A549 (cell line): Measurements from ENCODE around the gene MAST2. TPM values are rescaled to one million over a fixed set of nuclear protein-coding genes. Genes with fewer than 3 reads are reported as not detected.

ENCODE experiments used
- ATAC-seq, 2 experiments: fragments of 200-7000 bp in 1 of 2; fragments of >200 bp in 1 of 2; cut with Nextera tagmentation in 1 of 2; cut with Tn5 transposase in 1 of 2; 3 replicates each; pipeline versions ENCODE4 v1.8.0 to v1.9.1; 2018 to 2020; ENCODE audit warnings: mild to moderate bottlenecking in 1 of 2, moderate library complexity in 1 of 2
- CTCF ChIA-PET: fragments of 300-600 bp; sonication (Branson Sonifier 250); formaldehyde crosslinking; extraction: SDS; loops from one replicate; lab custom pipeline; 2021; ENCODE audit warnings: antibody characterized with exemption, inconsistent platforms; lab: Yijun Ruan, JAX
- POLR2A ChIA-PET: fragments of 350-600 bp; formaldehyde crosslinking; extraction: SDS; loops from one replicate; lab custom pipeline; 2021; ENCODE audit warnings: antibody characterized with exemption, inconsistent platforms; lab: Yijun Ruan, JAX
- DNase-seq, 2 experiments: peaks; one replicate each; pipeline versions ENCODE4 v3.0.0 to v3.0.0-alpha.2; 2011 to 2016; ENCODE audit warnings: low read depth in 1 of 2, low spot score in 1 of 2
- FAIRE-seq: peaks from 2 replicates; lab custom pipeline; 2011; peaks lifted over from hg19 to GRCh38; lab: Jason Lieb, UNC
- H3K27ac ChIP-seq, 2 experiments: fragments of >200 bp; sonication (Bioruptor Twin); formaldehyde crosslinking; 3 replicates each; pipeline ENCODE4 v1.5.1; 2016 to 2017
- H3K4me1 ChIP-seq: fragments of >200 bp; sonication (Bioruptor Twin); formaldehyde crosslinking; 3 replicates; pipeline ENCODE4 v1.6.1; 2016
- H3K4me2 ChIP-seq: fragments of >200 bp; sonication (Bioruptor Twin); formaldehyde crosslinking; 3 replicates; pipeline ENCODE4 v1.6.1; 2016
- H3K4me3 ChIP-seq: fragments of >200 bp; sonication (Bioruptor Twin); formaldehyde crosslinking; 3 replicates; pipeline ENCODE4 v1.5.1; 2016
- H3K9me3 ChIP-seq: fragments of >200 bp; sonication (Bioruptor Twin); formaldehyde crosslinking; 3 replicates; pipeline ENCODE4 v1.6.1; 2016
- CBX2 ChIP-seq: fragments of 200-600 bp; sonication (generic); IDR thresholded peaks from 2 replicates; pipeline ENCODE4 v1.6.1; 2016; ENCODE audit warnings: low read depth, mild to moderate bottlenecking, borderline replicate concordance
- CEBPB ChIP-seq, 2 experiments: fragments of >200 bp in 1 of 2; sonication (Bioruptor Twin) in 1 of 2; formaldehyde crosslinking in 1 of 2; IDR thresholded peaks; 2 replicates each; pipeline ENCODE4 v1.6.1; 2012 to 2016
- CHD2 ChIP-seq: fragments of 150-350 bp; IDR thresholded peaks from 2 replicates; pipeline ENCODE4 v1.6.1; 2014; ENCODE audit warnings: low read length; ENCODE audit not compliant: partially characterized antibody
- CHD4 ChIP-seq: fragments of 200-600 bp; sonication (generic); IDR thresholded peaks from 2 replicates; pipeline ENCODE4 v1.6.1; 2016; ENCODE audit warnings: antibody characterized with exemption, mild to moderate bottlenecking, borderline replicate concordance
- EHF ChIP-seq: fragments of 250-450 bp; sonication (Bioruptor Pico); IDR thresholded peaks from 2 replicates; pipeline ENCODE4 v1.5.0; 2020; ENCODE audit warnings: mild to moderate bottlenecking
- EP300 ChIP-seq, 2 experiments: fragments of >200 bp; sonication (Bioruptor Twin); formaldehyde crosslinking; IDR thresholded peaks; 2 replicates in 1 of 2; 3 replicates in 1 of 2; pipeline ENCODE4 v1.6.1; 2016 to 2017
- FOSL2 ChIP-seq, 2 experiments: fragments of 450-650 bp in 1 of 2; fragments of >200 bp in 1 of 2; sonication (Bioruptor Twin) in 1 of 2; formaldehyde crosslinking; IDR thresholded peaks; 2 replicates each; pipeline versions ENCODE4 v1.5.0 to v1.6.1; 2016 to 2020; ENCODE audit warnings: mild to moderate bottlenecking in 1 of 2, moderate library complexity in 1 of 2
- FOXS1 ChIP-seq: fragments of 250-450 bp; sonication (Bioruptor Pico); IDR thresholded peaks from 2 replicates; pipeline ENCODE4 v1.5.0; 2020; ENCODE audit warnings: mild to moderate bottlenecking, moderate library complexity
- GATA3 ChIP-seq: IDR thresholded peaks from 2 replicates; pipeline ENCODE4 v1.6.1; 2012; ENCODE audit warnings: borderline replicate concordance
- HOXA7 ChIP-seq: fragments of 250-450 bp; sonication (Bioruptor Pico); IDR thresholded peaks from 2 replicates; pipeline ENCODE4 v1.5.0; 2020; ENCODE audit warnings: mild to moderate bottlenecking, moderate library complexity
- KDM1A ChIP-seq: fragments of 200-600 bp; sonication (generic); IDR thresholded peaks from 2 replicates; pipeline ENCODE4 v1.6.1; 2016; ENCODE audit warnings: low read depth, mild to moderate bottlenecking
- MAFK ChIP-seq: fragments of 450-650 bp; IDR thresholded peaks from 2 replicates; pipeline ENCODE4 v1.6.1; 2014; ENCODE audit not compliant: partially characterized antibody
- MYC ChIP-seq: IDR thresholded peaks from 2 replicates; pipeline ENCODE4 v1.6.1; 2012; ENCODE audit warnings: mild to moderate bottlenecking, inconsistent platforms, low read length, improper control_type of control experiment, borderline replicate concordance
- NPAS2 ChIP-seq: fragments of 250-450 bp; sonication (Bioruptor Pico); IDR thresholded peaks from 2 replicates; pipeline ENCODE4 v1.8.0; 2022; ENCODE audit warnings: mild to moderate bottlenecking, moderate library complexity, borderline replicate concordance
- NR3C1 ChIP-seq: fragments of >200 bp; sonication (Bioruptor Twin); formaldehyde crosslinking; IDR thresholded peaks from 3 replicates; pipeline ENCODE4 v1.6.1; 2017
- RAD21 ChIP-seq, 2 experiments: fragments of >200 bp in 1 of 2; sonication (Bioruptor Twin) in 1 of 2; formaldehyde crosslinking in 1 of 2; IDR thresholded peaks in 1 of 2; conservative IDR thresholded peaks in 1 of 2; 2 replicates in 1 of 2; 3 replicates in 1 of 2; pipeline ENCODE4 v1.6.1; 2012 to 2018; ENCODE audit warnings: inconsistent platforms in 1 of 2
- RARB ChIP-seq: fragments of 250-450 bp; sonication (Bioruptor Pico); IDR thresholded peaks from 2 replicates; pipeline ENCODE4 v1.8.0; 2021; ENCODE audit warnings: mild to moderate bottlenecking, moderate library complexity
- RCOR1 ChIP-seq: fragments of 150-350 bp; IDR thresholded peaks from 2 replicates; pipeline ENCODE4 v1.6.1; 2014; ENCODE audit warnings: antibody characterized with exemption, low read length, low read depth
- RNF2 ChIP-seq: fragments of 200-600 bp; sonication (generic); IDR thresholded peaks from 2 replicates; pipeline ENCODE4 v1.6.1; 2016; ENCODE audit warnings: low read depth, mild to moderate bottlenecking, antibody characterized with exemption, moderate library complexity, borderline replicate concordance
- SREBF2 ChIP-seq: fragments of 450-650 bp; IDR thresholded peaks from 2 replicates; pipeline ENCODE4 v1.6.1; 2014; ENCODE audit warnings: mild to moderate bottlenecking, moderate library complexity
- TFCP2L1 ChIP-seq: fragments of 250-450 bp; sonication (Bioruptor Pico); IDR thresholded peaks from 2 replicates; pipeline ENCODE4 v1.5.0; 2021; ENCODE audit warnings: mild to moderate bottlenecking
- TP53 ChIP-seq: fragments of 250-450 bp; sonication (Bioruptor Pico); IDR thresholded peaks from 2 replicates; pipeline ENCODE4 v1.5.0; 2021; ENCODE audit warnings: mild to moderate bottlenecking, moderate library complexity
- ZC3H11A ChIP-seq: fragments of 450-650 bp; IDR thresholded peaks from 2 replicates; pipeline ENCODE4 v1.6.1; 2014; ENCODE audit warnings: antibody characterized with exemption, mild to moderate bottlenecking
- ZFP36 ChIP-seq: fragments of 450-650 bp; IDR thresholded peaks from 2 replicates; pipeline ENCODE4 v1.6.1; 2014; ENCODE audit warnings: borderline replicate concordance; ENCODE audit not compliant: partially characterized antibody
- WGBS: methylation state at CpG from one replicate; pipeline ENCODE4 v1.1.6; 2017; ENCODE audit errors: missing lambda C conversion rate; 5-methylcytosine and 5-hydroxymethylcytosine counted together
- polyA plus RNA-seq, 4 experiments: library from polyadenylated mRNA; depleted of rRNA in 3 of 4; stranded (reverse); fragments of >200 nt; fragmentation: RNase III in 1 of 4; extraction: RNeasy Plus Mini Kit Qiagen cat#74134 plus additional on column Dnase treatment in 1 of 4; gene quantifications; 2 replicates in 3 of 4; 3 replicates in 1 of 4; pipeline ENCODE4 v1.2.3, GENCODE V29; 2011 to 2017
- TF ChIP-seq, protein P1 (sequence below): fragments of 250-450 bp; sonication (Bioruptor Pico); IDR thresholded peaks from 2 replicates; pipeline ENCODE4 v1.5.0; 2021; ENCODE audit warnings: mild to moderate bottlenecking, moderate library complexity, borderline replicate concordance
- TF ChIP-seq, protein P2 (sequence below): fragments of 150-350 bp; IDR thresholded peaks from 2 replicates; pipeline ENCODE4 v1.6.1; 2014; ENCODE audit warnings: low read depth, mild to moderate bottlenecking, low read length
- TF ChIP-seq, protein P3 (sequence below): IDR thresholded peaks from 2 replicates; pipeline ENCODE4 v1.6.1; 2012
- TF ChIP-seq, protein P4 (sequence below): fragments of >200 bp; sonication (Bioruptor Twin); formaldehyde crosslinking; IDR thresholded peaks from 2 replicates; pipeline ENCODE4 v1.6.1; 2016
- TF ChIP-seq, protein P5 (sequence below): fragments of >200 bp; sonication (Bioruptor Twin); formaldehyde crosslinking; IDR thresholded peaks from 3 replicates; pipeline ENCODE4 v1.6.1; 2016

MAST2 gene
- polyA plus RNA-seq, 2 of the 4 experiments (the other 2 are of a cell fraction), result 19.3 to 20.5 TPM

DNA sequence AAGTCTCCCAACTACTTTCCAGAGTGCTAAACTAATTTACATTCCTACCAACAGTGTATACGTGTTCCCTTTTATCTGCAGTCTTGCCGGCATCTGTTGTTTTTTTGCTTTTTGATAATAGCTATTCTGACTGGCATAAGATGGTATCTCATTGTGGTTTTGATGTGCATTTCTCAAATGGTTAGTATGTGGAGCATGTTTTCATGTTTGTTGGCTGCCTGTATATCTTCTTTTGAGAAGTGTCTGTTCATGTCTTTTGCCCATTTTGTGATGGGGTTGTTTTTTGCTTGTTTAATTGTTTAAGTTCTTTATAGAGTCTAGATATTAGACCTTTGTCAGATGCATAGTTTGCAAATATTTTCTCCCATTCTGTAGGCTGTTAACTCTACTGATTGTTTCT, 46.6 kb downstream of the MAST2 start (continued):
- TF ChIP-seq, protein P1, sequence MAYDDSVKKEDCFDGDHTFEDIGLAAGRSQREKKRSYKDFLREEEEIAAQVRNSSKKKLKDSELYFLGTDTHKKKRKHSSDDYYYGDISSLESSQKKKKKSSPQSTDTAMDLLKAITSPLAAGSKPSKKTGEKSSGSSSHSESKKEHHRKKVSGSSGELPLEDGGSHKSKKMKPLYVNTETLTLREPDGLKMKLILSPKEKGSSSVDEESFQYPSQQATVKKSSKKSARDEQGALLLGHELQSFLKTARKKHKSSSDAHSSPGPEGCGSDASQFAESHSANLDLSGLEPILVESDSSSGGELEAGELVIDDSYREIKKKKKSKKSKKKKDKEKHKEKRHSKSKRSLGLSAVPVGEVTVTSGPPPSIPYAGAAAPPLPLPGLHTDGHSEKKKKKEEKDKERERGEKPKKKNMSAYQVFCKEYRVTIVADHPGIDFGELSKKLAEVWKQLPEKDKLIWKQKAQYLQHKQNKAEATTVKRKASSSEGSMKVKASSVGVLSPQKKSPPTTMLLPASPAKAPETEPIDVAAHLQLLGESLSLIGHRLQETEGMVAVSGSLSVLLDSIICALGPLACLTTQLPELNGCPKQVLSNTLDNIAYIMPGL (CRISPR knock-in tag), result no peak
- TF ChIP-seq GATA3, result no peak
- no peak for TF ChIP-seq FOXS1 (CRISPR knock-in tag)
- TF ChIP-seq, protein P2, sequence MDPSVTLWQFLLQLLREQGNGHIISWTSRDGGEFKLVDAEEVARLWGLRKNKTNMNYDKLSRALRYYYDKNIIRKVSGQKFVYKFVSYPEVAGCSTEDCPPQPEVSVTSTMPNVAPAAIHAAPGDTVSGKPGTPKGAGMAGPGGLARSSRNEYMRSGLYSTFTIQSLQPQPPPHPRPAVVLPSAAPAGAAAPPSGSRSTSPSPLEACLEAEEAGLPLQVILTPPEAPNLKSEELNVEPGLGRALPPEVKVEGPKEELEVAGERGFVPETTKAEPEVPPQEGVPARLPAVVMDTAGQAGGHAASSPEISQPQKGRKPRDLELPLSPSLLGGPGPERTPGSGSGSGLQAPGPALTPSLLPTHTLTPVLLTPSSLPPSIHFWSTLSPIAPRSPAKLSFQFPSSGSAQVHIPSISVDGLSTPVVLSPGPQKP, result no peak
- TF ChIP-seq FOSL2 (IDR thresholded peaks at IDR 0.05), result no peak
- TF ChIP-seq FOSL2 (CRISPR knock-in tag; IDR thresholded peaks at IDR 0.05), result no peak
- no peak for TF ChIP-seq MAFK
- no peak for TF ChIP-seq HOXA7 (CRISPR knock-in tag)
- TF ChIP-seq NR3C1, result no peak
- no peak for TF ChIP-seq MYC
- no peak for TF ChIP-seq CBX2
- TF ChIP-seq CHD2, result no peak

DNA sequence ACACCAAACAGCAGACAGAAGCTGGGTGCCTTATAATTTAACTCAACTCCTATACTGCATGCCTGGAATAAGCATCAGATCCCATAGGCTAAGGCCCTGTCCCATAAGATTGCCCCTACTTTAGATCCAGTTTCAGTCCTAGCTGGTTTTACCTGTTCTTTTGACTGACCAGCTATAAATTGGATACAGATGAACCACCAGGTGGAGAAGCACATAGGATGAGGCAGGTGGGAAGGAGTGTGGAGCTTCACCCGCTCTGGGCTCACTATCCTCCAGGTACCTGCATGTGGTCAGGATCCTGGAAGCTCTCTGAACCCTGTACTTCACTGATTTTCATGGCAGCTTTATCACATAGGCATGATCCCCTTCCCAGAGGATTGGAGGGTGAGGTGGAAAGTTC, 51.3 kb downstream of the MAST2 start:
- 90% methylated on average over 1 of the region's 1 CpG for WGBS

DNA sequence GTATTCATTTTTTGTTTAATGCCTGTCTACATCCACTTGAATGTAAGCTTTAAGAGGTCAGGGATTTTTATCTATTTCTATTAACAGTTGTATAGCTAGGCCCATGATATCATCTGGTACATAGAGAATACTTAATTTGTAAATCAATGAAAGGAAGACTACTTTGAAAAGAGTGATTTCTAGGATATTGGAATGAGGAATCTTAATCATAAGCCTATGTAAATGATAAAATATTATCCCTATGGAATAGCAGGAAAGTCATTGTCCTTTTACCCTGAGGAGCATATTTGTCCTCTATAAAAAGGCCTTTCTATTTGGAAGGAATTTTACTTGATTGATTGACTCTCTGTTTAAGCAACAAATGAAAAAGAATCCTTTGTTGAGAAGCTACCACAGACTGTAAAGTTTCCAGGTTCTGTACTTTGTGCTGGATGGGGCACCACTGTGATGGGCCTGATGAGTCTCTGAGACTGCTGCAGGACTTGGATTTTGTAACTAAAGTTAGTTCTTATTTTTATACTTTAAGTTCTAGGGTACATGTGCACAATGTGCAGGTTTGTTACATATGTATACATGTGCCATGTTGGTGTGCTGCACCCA, 53.8 kb downstream of the MAST2 start:
- no peak overlapping the region for H3K4me2 ChIP-seq
- TF ChIP-seq, protein P3, sequence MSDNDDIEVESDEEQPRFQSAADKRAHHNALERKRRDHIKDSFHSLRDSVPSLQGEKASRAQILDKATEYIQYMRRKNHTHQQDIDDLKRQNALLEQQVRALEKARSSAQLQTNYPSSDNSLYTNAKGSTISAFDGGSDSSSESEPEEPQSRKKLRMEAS, result no peak
- TF ChIP-seq NPAS2 (CRISPR knock-in tag) (no peak), RAD21 (conservative IDR thresholded peaks at IDR 0.05 in 1 of 2, IDR thresholded peaks at IDR 0.05 in 1 of 2) (no peak), TFCP2L1 (no peak), ZFP36 (no peak), CHD4 (no peak), SREBF2 (no peak), RNF2 (no peak), CEBPB (IDR thresholded peaks at IDR 0.05) (no peak), RARB (CRISPR knock-in tag) (no peak), EP300 (IDR thresholded peaks at IDR 0.05) (no peak), MAFK (no peak), RCOR1 (no peak), TP53 (CRISPR knock-in tag) (no peak), HOXA7 (CRISPR knock-in tag) (no peak)
- TF ChIP-seq, protein P1 (CRISPR knock-in tag), result no peak
- TF ChIP-seq, protein P4, sequence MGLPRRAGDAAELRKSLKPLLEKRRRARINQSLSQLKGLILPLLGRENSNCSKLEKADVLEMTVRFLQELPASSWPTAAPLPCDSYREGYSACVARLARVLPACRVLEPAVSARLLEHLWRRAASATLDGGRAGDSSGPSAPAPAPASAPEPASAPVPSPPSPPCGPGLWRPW, result no peak
- H3K4me1 ChIP-seq, result 0 out of 3 replicates have a peak, but pooled peaks cover 3% of the 10 kb centered on the region
- H3K9me3 ChIP-seq, result no peaks in the 10 kb centered on the region
- ATAC-seq (no peak), DNase-seq (no peak), FAIRE-seq (no peak)
- no peak overlapping the region for H3K27ac ChIP-seq
- ChIA-PET POLR2A (no interaction called here), CTCF (no interaction called here)
- H3K4me3 ChIP-seq, result no peak overlapping the region

More for the DNA sequence above, 51.3 kb downstream of the MAST2 start:
- ATAC-seq (no peak), DNase-seq (no peak), FAIRE-seq (no peak)
- Histone ChIP-seq H3K9me3 (no peaks in the 10 kb centered on the region; the same call in 2 of the 3 replicates), H3K4me2 (no peak overlapping the region), H3K4me1 (no peaks in the 10 kb centered on the region), H3K27ac (no peak overlapping the region), H3K4me3 (no peak overlapping the region)
- TF ChIP-seq KDM1A (no peak), EHF (CRISPR knock-in tag) (no peak), CBX2 (no peak), MAFK (no peak), ZC3H11A (no peak)
- TF ChIP-seq, protein P5, sequence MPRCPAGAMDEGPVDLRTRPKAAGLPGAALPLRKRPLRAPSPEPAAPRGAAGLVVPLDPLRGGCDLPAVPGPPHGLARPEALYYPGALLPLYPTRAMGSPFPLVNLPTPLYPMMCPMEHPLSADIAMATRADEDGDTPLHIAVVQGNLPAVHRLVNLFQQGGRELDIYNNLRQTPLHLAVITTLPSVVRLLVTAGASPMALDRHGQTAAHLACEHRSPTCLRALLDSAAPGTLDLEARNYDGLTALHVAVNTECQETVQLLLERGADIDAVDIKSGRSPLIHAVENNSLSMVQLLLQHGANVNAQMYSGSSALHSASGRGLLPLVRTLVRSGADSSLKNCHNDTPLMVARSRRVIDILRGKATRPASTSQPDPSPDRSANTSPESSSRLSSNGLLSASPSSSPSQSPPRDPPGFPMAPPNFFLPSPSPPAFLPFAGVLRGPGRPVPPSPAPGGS, result no peak
- CTCF ChIA-PET, result interaction anchor here (0.7 to 1.2 kb wide), 3 partner anchors 11 to 49 kb away, joined by 3 to 4 read pairs (median 3); no protein-coding TSS in a partner anchor
- POLR2A ChIA-PET, result no interaction called here
